HepG2 (cell line): Measurements from ENCODE around the gene USP40. TPM values are rescaled to one million over a fixed set of nuclear protein-coding genes. Genes with fewer than 3 reads are reported as not detected.

Experiments
- BATF2 ChIP-seq: sonication (generic); formaldehyde crosslinking; IDR thresholded peaks from 2 replicates; pipeline ENCODE4 v1.8.0; 2022; ENCODE audit warnings: mild to moderate bottlenecking, missing genetic modification reagents, moderate library complexity
- CTCF ChIP-seq: sonication (generic); formaldehyde crosslinking; IDR thresholded peaks from 2 replicates; pipeline ENCODE4 v1.5.0; 2020; ENCODE audit warnings: mild to moderate bottlenecking, missing genetic modification reagents, moderate library complexity
- GFI1 ChIP-seq: sonication (generic); formaldehyde crosslinking; IDR thresholded peaks from 2 replicates; pipeline ENCODE4 v1.5.0; 2020; ENCODE audit warnings: missing genetic modification reagents, mild to moderate bottlenecking, borderline replicate concordance
- GTF3A ChIP-seq: sonication (generic); formaldehyde crosslinking; conservative IDR thresholded peaks from 2 replicates; pipeline ENCODE4 v1.4.0; 2020; ENCODE audit warnings: mild to moderate bottlenecking, missing genetic modification reagents
- KLF6 ChIP-seq: IDR thresholded peaks from 2 replicates; pipeline ENCODE4 v1.8.0; 2016; ENCODE audit warnings: missing biosample characterization, missing genetic modification reagents
- MTERF4 ChIP-seq: sonication (generic); formaldehyde crosslinking; IDR thresholded peaks from 2 replicates; pipeline ENCODE4 v1.8.0; 2023; ENCODE audit warnings: mild to moderate bottlenecking, missing genetic modification reagents
- NKX3-1 ChIP-seq: sonication (generic); formaldehyde crosslinking; IDR thresholded peaks from 2 replicates; pipeline ENCODE4 v1.5.0; 2020; ENCODE audit warnings: missing genetic modification reagents
- SATB2 ChIP-seq: sonication (generic); formaldehyde crosslinking; IDR thresholded peaks from 2 replicates; pipeline ENCODE4 v1.5.0; 2020; ENCODE audit warnings: missing genetic modification reagents
- SP1 ChIP-seq, 2 experiments: fragments of 450-650 bp in 1 of 2; sonication (generic) in 1 of 2; formaldehyde crosslinking in 1 of 2; IDR thresholded peaks; 2 replicates each; pipeline versions ENCODE4 v1.4.0 to v1.6.1; 2016 to 2020; ENCODE audit warnings: missing genetic modification reagents in 1 of 2
- ZFX ChIP-seq: sonication (generic); formaldehyde crosslinking; IDR thresholded peaks from 2 replicates; pipeline ENCODE4 v1.4.0; 2020; ENCODE audit warnings: mild to moderate bottlenecking, low read depth, missing genetic modification reagents, moderate library complexity
- ZNF18 ChIP-seq: sonication (generic); formaldehyde crosslinking; IDR thresholded peaks from 2 replicates; pipeline ENCODE4 v1.8.0; 2022; ENCODE audit warnings: mild to moderate bottlenecking, missing genetic modification reagents; ENCODE audit not compliant: insufficient replicate concordance
- ZNF574 ChIP-seq: sonication (generic); formaldehyde crosslinking; IDR thresholded peaks from 2 replicates; pipeline ENCODE4 v1.4.0; 2020; ENCODE audit warnings: missing genetic modification reagents
- ZNF704 ChIP-seq: sonication (generic); formaldehyde crosslinking; IDR thresholded peaks from 2 replicates; pipeline ENCODE4 v1.8.1; 2023; ENCODE audit warnings: mild to moderate bottlenecking, inconsistent platforms, moderate library complexity, missing genetic modification reagents, borderline replicate concordance
- ZNF768 ChIP-seq: sonication (generic); formaldehyde crosslinking; IDR thresholded peaks from 2 replicates; pipeline ENCODE4 v1.4.0; 2020; ENCODE audit warnings: missing genetic modification reagents
- ZNF792 ChIP-seq: IDR thresholded peaks from 2 replicates; pipeline ENCODE4 v1.6.1; 2016
- ZNF850 ChIP-seq: sonication (generic); formaldehyde crosslinking; conservative IDR thresholded peaks from 2 replicates; pipeline ENCODE4 v1.9.0; 2021; ENCODE audit warnings: mild to moderate bottlenecking, missing genetic modification reagents
- ZSCAN31 ChIP-seq: sonication (generic); formaldehyde crosslinking; IDR thresholded peaks from 2 replicates; pipeline ENCODE4 v1.5.0; 2020; ENCODE audit warnings: low read depth, mild to moderate bottlenecking, missing genetic modification reagents
- polyA plus RNA-seq, 8 experiments: library from polyadenylated mRNA; depleted of rRNA in 3 of 8; stranded (reverse) in 7 of 8; unstranded in 1 of 8; fragments of >200 nt; fragmentation: Illumina TruSeq in 4 of 8; extraction: Trizol in 4 of 8; gene quantifications; 2 replicates each; pipeline versions ENCODE4 v1.2.1 to v1.2.3, GENCODE V29; 2011 to 2016; ENCODE audit warnings: low read depth in 4 of 8, missing spikeins in 1 of 8, mixed read lengths in 1 of 8; ENCODE audit not compliant: insufficient read depth in 1 of 8
- total RNA-seq, 5 experiments: library from RNA; depleted of rRNA; stranded (reverse); fragments of >200 nt; fragmentation: Illumina TruSeq; extraction: Trizol; gene quantifications; 2 replicates each; pipeline ENCODE4 v1.2.3, GENCODE V29; 2016; ENCODE audit warnings: low read depth in 1 of 5

Gene USP40
- total and polyA plus RNA-seq, 2 of the 13 experiments (the other 11 are each of a cell fraction or from before 2014, with no cell fraction given) = 41.0 to 46.3 TPM

- TF ChIP-seq ZNF18 (no peak), SP1 (IDR thresholded peaks at IDR 0.05) (no peak), SP1 (CRISPR knock-in tag; IDR thresholded peaks at IDR 0.05) (peak; percentile 62), ZNF704 (CRISPR knock-in tag) (peak; percentile 92; the same call in 1 of the 2 replicates), GFI1 (CRISPR knock-in tag) (peak; percentile 93), ZNF850 (0 out of 2 replicates have a peak, but pooled peaks have one; percentile 41), ZFX (CRISPR knock-in tag) (peak; percentile 100), SATB2 (CRISPR knock-in tag) (peak; percentile 73; the same call in 1 of the 2 replicates), ZNF768 (CRISPR knock-in tag) (peak; percentile 84), GTF3A (CRISPR knock-in tag) (no peak), ZSCAN31 (CRISPR knock-in tag) (peak; percentile 74; the same call in 1 of the 2 replicates), ZNF792 (CRISPR knock-in tag) (peak; percentile 56), ZNF574 (peak; percentile 92), CTCF (peak; percentile 18; the same call in 1 of the 2 replicates), NKX3-1 (peak; percentile 76), KLF6 (peak; percentile 91), MTERF4 (0 out of 2 replicates have a peak, but pooled peaks have one; percentile 53), BATF2 (CRISPR knock-in tag) (peak; percentile 84; the same call in 1 of the 2 replicates)
Observed at GRCh38 chr2:233566141-233566956, at the start of gene USP40 (continued).
